ENCODE results near the gene GSTM4.
"Not testable (repeated sequence)": the region's sequence is repeated elsewhere in the genome, so short reads cannot be mapped to it uniquely, and the experiment has no call there.

GRCh38 chr1:109669949-109670302, 14.0 kb downstream of the GSTM4 start:
- not testable (repeated sequence) for TF ChIP-seq CTCF (IDR thresholded peaks at IDR 0.05); TCF7L2 (IDR thresholded peaks at IDR 0.05; ENCODE audit: low read depth, low read length); POLR2AphosphoS5 (IDR thresholded peaks at IDR 0.05; ENCODE audit: low read depth, low read length); REST (IDR thresholded peaks at IDR 0.05; ENCODE audit: insufficient read depth in 1 of 2, low read depth in 2 of 2, low read length in 1 of 2)

All from Panc1 (cell line).